Hepatocyte (in vitro differentiated cells): Measurements from ENCODE around the gene EEPD1. TPM values are rescaled to one million over a fixed set of nuclear protein-coding genes. Genes with fewer than 3 reads are reported as not detected.
"Not testable (repeated sequence)": the region's sequence is repeated elsewhere in the genome, so short reads cannot be mapped to it uniquely, and the experiment has no call there.

ENCODE experiments used
- DNase-seq: peaks from one replicate; pipeline ENCODE4 v3.0.0-alpha.2; 2016; ENCODE audit warnings: low spot score
- H2AFZ ChIP-seq: fragments of 200-600 bp; sonication (generic); 2 replicates; pipeline ENCODE4 v1.6.0; 2016; ENCODE audit warnings: antibody characterized with exemption, mild to moderate bottlenecking
- H3K27ac ChIP-seq: fragments of 200-600 bp; sonication (generic); 2 replicates; pipeline ENCODE4 v1.5.1; 2016; ENCODE audit warnings: mild to moderate bottlenecking
- H3K27me3 ChIP-seq: fragments of 200-600 bp; sonication (generic); 2 replicates; pipeline ENCODE4 v1.6.1; 2016
- H3K36me3 ChIP-seq: fragments of 200-600 bp; sonication (generic); replicated peaks from 2 replicates; pipeline ENCODE4 v1.5.1; 2016; ENCODE audit warnings: low read depth; ENCODE audit not compliant: insufficient read depth
- H3K4me1 ChIP-seq: fragments of 200-600 bp; sonication (generic); 2 replicates; pipeline ENCODE4 v1.5.1; 2016; ENCODE audit warnings: mild to moderate bottlenecking, moderate library complexity; ENCODE audit not compliant: insufficient read depth
- H3K4me2 ChIP-seq: fragments of 200-600 bp; sonication (generic); 2 replicates; pipeline ENCODE4 v1.6.0; 2016
- H3K4me3 ChIP-seq: fragments of 200-600 bp; sonication (generic); 2 replicates; pipeline ENCODE4 v1.5.1; 2016; ENCODE audit warnings: mild to moderate bottlenecking
- H3K79me2 ChIP-seq: fragments of 200-600 bp; sonication (generic); 2 replicates; pipeline ENCODE4 v1.6.0; 2017; ENCODE audit warnings: mild to moderate bottlenecking
- H3K9me2 ChIP-seq: fragments of 200-600 bp; sonication (generic); replicated peaks from 2 replicates; pipeline ENCODE4 v1.6.0; 2017; ENCODE audit warnings: mild to moderate bottlenecking; ENCODE audit not compliant: insufficient read depth
- H3K9me3 ChIP-seq: fragments of 200-600 bp; sonication (generic); 2 replicates; pipeline ENCODE4 v1.5.1; 2016; ENCODE audit warnings: low read depth, mild to moderate bottlenecking
- H4K20me1 ChIP-seq: fragments of 200-600 bp; sonication (generic); 2 replicates; pipeline ENCODE4 v1.6.0; 2016; ENCODE audit warnings: mild to moderate bottlenecking; ENCODE audit not compliant: insufficient read depth, poor library complexity, severe bottlenecking
- CTCF ChIP-seq: fragments of 200-600 bp; sonication (generic); IDR thresholded peaks from 2 replicates; pipeline ENCODE4 v1.5.1; 2016; ENCODE audit warnings: antibody characterized with exemption, mild to moderate bottlenecking; ENCODE audit not compliant: poor library complexity
- EZH2 ChIP-seq: fragments of 200-600 bp; sonication (generic); IDR thresholded peaks from 2 replicates; pipeline ENCODE4 v1.6.1; 2016; ENCODE audit warnings: antibody characterized with exemption, mild to moderate bottlenecking, borderline replicate concordance
- EZH2phosphoT487 ChIP-seq: fragments of 200-600 bp; sonication (generic); IDR thresholded peaks from one replicate; pipeline ENCODE4 v1.6.1; 2018; ENCODE audit warnings: antibody characterized with exemption, mild to moderate bottlenecking, low read depth, moderate library complexity; ENCODE audit not compliant: unreplicated experiment, severe bottlenecking
- WGBS: methylation state at CpG from one replicate; pipeline ENCODE4 v1.1.6; 2016; ENCODE audit warnings: low lambda C conversion rate; ENCODE audit errors: missing lambda C conversion rate; 5-methylcytosine and 5-hydroxymethylcytosine counted together
- polyA plus RNA-seq: library from polyadenylated mRNA; unstranded; fragments of >200 nt; fragmentation: Nextera tagmentation; extraction: Ambion mirVana; gene quantifications from 2 replicates; pipeline ENCODE4 v1.2.1, GENCODE V29; 2016
- total RNA-seq: library from RNA; depleted of rRNA; stranded (reverse); fragments of >200 nt; gene quantifications from 2 replicates; pipeline ENCODE4 v1.2.3, GENCODE V29; 2014

EEPD1 gene
- total and polyA plus RNA-seq, 2 experiments from 2014 or later, result 7.7 to 14.2 TPM

GRCh38 chr7:36232555-36232954 is 79.5 kb downstream of the EEPD1 start:
- no peaks in the 10 kb centered on the region for H3K36me3 ChIP-seq
- H3K9me2 ChIP-seq, result no peaks in the 10 kb centered on the region
- H3K9me3 ChIP-seq, result no peaks in the 10 kb centered on the region
- peak overlapping the region; percentile 26 for H3K27ac ChIP-seq
- H3K79me2 ChIP-seq, result peaks cover 8% of the 10 kb centered on the region
- 59% methylated on average over 1 of the region's 1 CpG for WGBS
- no peaks in the 10 kb centered on the region for H4K20me1 ChIP-seq
- DNase-seq, result no peak
- H3K4me2 ChIP-seq, result no peak overlapping the region
- H3K27me3 ChIP-seq, result no peaks in the 10 kb centered on the region
- H3K4me1 ChIP-seq, result peaks cover 13% of the 10 kb centered on the region
- TF ChIP-seq EZH2phosphoT487, result no peak
- no peak for TF ChIP-seq CTCF
- TF ChIP-seq EZH2, result no peak
- H3K4me3 ChIP-seq, result no peak overlapping the region
- no peak overlapping the region for H2AFZ ChIP-seq

GRCh38 chr7:36232971-36233550 is 80.0 kb downstream of the EEPD1 start:
- 47% methylated on average over 3 of the region's 3 CpGs for WGBS
- no peak for DNase-seq

GRCh38 chr7:36236073-36236472 is 83.0 kb downstream of the EEPD1 start:
- no peaks in the 10 kb centered on the region for H4K20me1 ChIP-seq
- H2AFZ ChIP-seq, result no peak overlapping the region
- H3K27me3 ChIP-seq, result no peaks in the 10 kb centered on the region
- no peaks in the 10 kb centered on the region for H3K36me3 ChIP-seq
- no peak overlapping the region for H3K4me2 ChIP-seq
- no peaks in the 10 kb centered on the region for H3K9me3 ChIP-seq
- H3K9me2 ChIP-seq, result no peaks in the 10 kb centered on the region
- WGBS, result 98% methylated on average over 37 of the region's 39 CpGs
- H3K79me2 ChIP-seq, result peaks cover 8% of the 10 kb centered on the region
- peaks cover 13% of the 10 kb centered on the region for H3K4me1 ChIP-seq
- no peak for DNase-seq
- TF ChIP-seq CTCF, result no peak
- H3K4me3 ChIP-seq, result no peak overlapping the region
- H3K27ac ChIP-seq, result no peak overlapping the region

More at GRCh38 chr7:36232971-36233550, 80.0 kb downstream of the EEPD1 start:
- Histone ChIP-seq H4K20me1 (no peaks in the 10 kb centered on the region), H3K9me3 (no peaks in the 10 kb centered on the region), H3K27ac (peak overlapping the region; percentile 26), H3K4me1 (peaks cover 13% of the 10 kb centered on the region), H3K79me2 (peaks cover 8% of the 10 kb centered on the region), H3K4me2 (no peak overlapping the region), H3K27me3 (no peaks in the 10 kb centered on the region), H3K4me3 (no peak overlapping the region), H3K36me3 (no peaks in the 10 kb centered on the region), H2AFZ (no peak overlapping the region), H3K9me2 (no peaks in the 10 kb centered on the region)
- TF ChIP-seq CTCF, result no peak
- TF ChIP-seq EZH2, result no peak
- TF ChIP-seq EZH2phosphoT487, result no peak

GRCh38 chr7:36238138-36238537 is 85.1 kb downstream of the EEPD1 start:
- no peak for DNase-seq
- Histone ChIP-seq H3K4me3 (no peak overlapping the region), H3K27ac (no peak overlapping the region), H4K20me1 (no peaks in the 10 kb centered on the region), H2AFZ (no peak overlapping the region), H3K79me2 (peaks cover 8% of the 10 kb centered on the region), H3K27me3 (no peaks in the 10 kb centered on the region), H3K36me3 (no peaks in the 10 kb centered on the region), H3K4me2 (no peak overlapping the region), H3K4me1 (peaks cover 3% of the 10 kb centered on the region), H3K9me2 (no peaks in the 10 kb centered on the region), H3K9me3 (no peaks in the 10 kb centered on the region)
- TF ChIP-seq EZH2 (no peak), CTCF (no peak), EZH2phosphoT487 (no peak)
- 75% methylated on average over 2 of the region's 2 CpGs for WGBS

DNA sequence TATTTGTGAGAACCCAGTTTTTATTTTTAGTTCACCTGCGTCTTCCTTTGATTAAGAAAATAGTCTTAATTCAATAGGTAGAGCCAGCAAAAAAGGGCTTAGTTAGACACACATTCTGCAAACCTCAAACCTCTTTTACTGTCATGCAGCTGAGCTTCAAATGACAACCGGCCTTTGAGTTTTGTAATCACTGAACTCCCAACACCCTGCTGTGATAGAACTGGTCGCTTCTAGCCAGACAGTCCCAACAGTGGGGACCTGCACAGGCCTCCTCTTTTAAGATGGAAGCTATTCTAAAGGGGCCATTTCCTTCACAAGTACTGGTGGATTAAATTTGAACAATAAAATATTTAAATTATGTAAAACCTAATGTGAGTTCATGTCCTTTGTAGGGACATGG is 90.3 kb downstream of the EEPD1 start:
- not testable (repeated sequence) for H3K36me3 ChIP-seq, DNase-seq, H3K4me2 ChIP-seq, H3K9me2 ChIP-seq, H4K20me1 ChIP-seq, H3K4me3 ChIP-seq, H3K9me3 ChIP-seq, H3K79me2 ChIP-seq, H3K27me3 ChIP-seq, H2AFZ ChIP-seq, H3K27ac ChIP-seq, H3K4me1 ChIP-seq
- 78% methylated on average over 3 of the region's 3 CpGs for WGBS
